ENCODE data around the gene AGBL4. TPM values are rescaled to one million over a fixed set of nuclear protein-coding genes. Genes with fewer than 3 reads are reported as not detected.

Gene AGBL4
- total RNA-seq, 1 donor, result 0.10 TPM

- H3K9me3 ChIP-seq (ENCODE audit: low read depth, low read length), result no peaks in the 10 kb centered on the region
- no peaks in the 10 kb centered on the region for H3K27me3 ChIP-seq (ENCODE audit: insufficient read depth, low read length)
- H3K4me1 ChIP-seq (ENCODE audit: insufficient read depth, low read length), result no peaks in the 10 kb centered on the region
- no peak overlapping the region for H3K4me3 ChIP-seq (ENCODE audit: low read length)
These were observed 1313.4 kb downstream of the AGBL4 start for GRCh38 chr1:48710318-48710717.

GRCh38 chr1:48704736-48705135 lies 1319.0 kb downstream of the AGBL4 start:
- Histone ChIP-seq H3K9me3 (ENCODE audit: low read depth, low read length) (no peaks in the 10 kb centered on the region), H3K4me1 (ENCODE audit: insufficient read depth, low read length) (no peaks in the 10 kb centered on the region), H3K4me3 (ENCODE audit: low read length) (no peak overlapping the region), H3K27me3 (ENCODE audit: insufficient read depth, low read length) (no peaks in the 10 kb centered on the region)

GRCh38 chr1:48701445-48701844 lies 1322.3 kb downstream of the AGBL4 start:
- Histone ChIP-seq H3K9me3 (ENCODE audit: low read depth, low read length) (no peaks in the 10 kb centered on the region), H3K4me1 (ENCODE audit: insufficient read depth, low read length) (no peaks in the 10 kb centered on the region), H3K27me3 (ENCODE audit: insufficient read depth, low read length) (no peaks in the 10 kb centered on the region), H3K4me3 (ENCODE audit: low read length) (no peak overlapping the region)

- Histone ChIP-seq H3K27me3 (ENCODE audit: insufficient read depth, low read length) (no peaks in the 10 kb centered on the region), H3K9me3 (ENCODE audit: low read depth, low read length) (no peaks in the 10 kb centered on the region), H3K4me1 (ENCODE audit: insufficient read depth, low read length) (no peaks in the 10 kb centered on the region), H3K4me3 (ENCODE audit: low read length) (no peak overlapping the region)
These were observed 1326.6 kb downstream of the AGBL4 start for GRCh38 chr1:48697066-48697707.

GRCh38 chr1:48695161-48695560 lies 1328.6 kb downstream of the AGBL4 start:
- H3K4me3 ChIP-seq (ENCODE audit: low read length), result no peak overlapping the region
- H3K27me3 ChIP-seq (ENCODE audit: insufficient read depth, low read length), result no peaks in the 10 kb centered on the region
- no peaks in the 10 kb centered on the region for H3K4me1 ChIP-seq (ENCODE audit: insufficient read depth, low read length)

GRCh38 chr1:48693674-48694320 lies 1330.0 kb downstream of the AGBL4 start:
- H3K4me3 ChIP-seq (ENCODE audit: low read length), result no peak overlapping the region

More at GRCh38 chr1:48695161-48695560, 1328.6 kb downstream of the AGBL4 start:
- no peaks in the 10 kb centered on the region for H3K9me3 ChIP-seq (ENCODE audit: low read depth, low read length)

GRCh38 chr1:48693180-48693579 lies 1330.6 kb downstream of the AGBL4 start:
- H3K9me3 ChIP-seq (ENCODE audit: low read depth, low read length), result no peaks in the 10 kb centered on the region
- no peaks in the 10 kb centered on the region for H3K4me1 ChIP-seq (ENCODE audit: insufficient read depth, low read length)
- H3K4me3 ChIP-seq (ENCODE audit: low read length), result no peak overlapping the region
- no peaks in the 10 kb centered on the region for H3K27me3 ChIP-seq (ENCODE audit: insufficient read depth, low read length)

More at GRCh38 chr1:48693674-48694320, 1330.0 kb downstream of the AGBL4 start:
- no peaks in the 10 kb centered on the region for H3K4me1 ChIP-seq (ENCODE audit: insufficient read depth, low read length)
- H3K9me3 ChIP-seq (ENCODE audit: low read depth, low read length), result no peaks in the 10 kb centered on the region
- no peaks in the 10 kb centered on the region for H3K27me3 ChIP-seq (ENCODE audit: insufficient read depth, low read length)

GRCh38 chr1:48692235-48692634 lies 1331.5 kb downstream of the AGBL4 start:
- no peaks in the 10 kb centered on the region for H3K9me3 ChIP-seq (ENCODE audit: low read depth, low read length)
- H3K4me3 ChIP-seq (ENCODE audit: low read length), result no peak overlapping the region
- H3K4me1 ChIP-seq (ENCODE audit: insufficient read depth, low read length), result no peaks in the 10 kb centered on the region
- H3K27me3 ChIP-seq (ENCODE audit: insufficient read depth, low read length), result no peaks in the 10 kb centered on the region

GRCh38 chr1:48691429-48692001 lies 1332.2 kb downstream of the AGBL4 start:
- no peaks in the 10 kb centered on the region for H3K4me1 ChIP-seq (ENCODE audit: insufficient read depth, low read length)
- H3K9me3 ChIP-seq (ENCODE audit: low read depth, low read length), result no peaks in the 10 kb centered on the region
- no peak overlapping the region for H3K4me3 ChIP-seq (ENCODE audit: low read length)
- no peaks in the 10 kb centered on the region for H3K27me3 ChIP-seq (ENCODE audit: insufficient read depth, low read length)

- H3K9me3 ChIP-seq (ENCODE audit: low read depth, low read length), result no peaks in the 10 kb centered on the region
- no peaks in the 10 kb centered on the region for H3K4me1 ChIP-seq (ENCODE audit: insufficient read depth, low read length)
- H3K4me3 ChIP-seq (ENCODE audit: low read length), result no peak overlapping the region
- no peaks in the 10 kb centered on the region for H3K27me3 ChIP-seq (ENCODE audit: insufficient read depth, low read length)
These were observed 1335.5 kb downstream of the AGBL4 start for GRCh38 chr1:48688102-48688760.

GRCh38 chr1:48687282-48688045 lies 1336.3 kb downstream of the AGBL4 start:
- Histone ChIP-seq H3K9me3 (ENCODE audit: low read depth, low read length) (no peaks in the 10 kb centered on the region), H3K27me3 (ENCODE audit: insufficient read depth, low read length) (no peaks in the 10 kb centered on the region), H3K4me3 (ENCODE audit: low read length) (no peak overlapping the region), H3K4me1 (ENCODE audit: insufficient read depth, low read length) (no peaks in the 10 kb centered on the region)

GRCh38 chr1:48686159-48686558 lies 1337.6 kb downstream of the AGBL4 start:
- H3K9me3 ChIP-seq (ENCODE audit: low read depth, low read length), result no peaks in the 10 kb centered on the region
- no peaks in the 10 kb centered on the region for H3K27me3 ChIP-seq (ENCODE audit: insufficient read depth, low read length)
- H3K4me3 ChIP-seq (ENCODE audit: low read length), result no peak overlapping the region
- H3K4me1 ChIP-seq (ENCODE audit: insufficient read depth, low read length), result no peaks in the 10 kb centered on the region

- H3K4me1 ChIP-seq (ENCODE audit: insufficient read depth, low read length), result no peaks in the 10 kb centered on the region
- H3K4me3 ChIP-seq (ENCODE audit: low read length), result no peak overlapping the region
- no peaks in the 10 kb centered on the region for H3K27me3 ChIP-seq (ENCODE audit: insufficient read depth, low read length)
These were observed 1339.4 kb downstream of the AGBL4 start for GRCh38 chr1:48684381-48684780.

GRCh38 chr1:48683839-48684238 lies 1339.9 kb downstream of the AGBL4 start:
- Histone ChIP-seq H3K4me3 (ENCODE audit: low read length) (no peak overlapping the region), H3K9me3 (ENCODE audit: low read depth, low read length) (no peaks in the 10 kb centered on the region), H3K27me3 (ENCODE audit: insufficient read depth, low read length) (no peaks in the 10 kb centered on the region), H3K4me1 (ENCODE audit: insufficient read depth, low read length) (no peaks in the 10 kb centered on the region)

More at GRCh38 chr1:48684381-48684780, 1339.4 kb downstream of the AGBL4 start:
- no peaks in the 10 kb centered on the region for H3K9me3 ChIP-seq (ENCODE audit: low read depth, low read length)

All from mononuclear cell (primary cell).